HG03575 (cell line): ENCODE measurements around the gene FHAD1.

Experiments
- ATAC-seq: cut with Tn5 transposase; IDR thresholded peaks from one replicate; pipeline ENCODE4 v1.9.1; 2021; ENCODE audit not compliant: unreplicated experiment, insufficient number of reproducible peaks, low FRiP score; ENCODE audit errors: extremely low read depth

Gene FHAD1

DNA sequence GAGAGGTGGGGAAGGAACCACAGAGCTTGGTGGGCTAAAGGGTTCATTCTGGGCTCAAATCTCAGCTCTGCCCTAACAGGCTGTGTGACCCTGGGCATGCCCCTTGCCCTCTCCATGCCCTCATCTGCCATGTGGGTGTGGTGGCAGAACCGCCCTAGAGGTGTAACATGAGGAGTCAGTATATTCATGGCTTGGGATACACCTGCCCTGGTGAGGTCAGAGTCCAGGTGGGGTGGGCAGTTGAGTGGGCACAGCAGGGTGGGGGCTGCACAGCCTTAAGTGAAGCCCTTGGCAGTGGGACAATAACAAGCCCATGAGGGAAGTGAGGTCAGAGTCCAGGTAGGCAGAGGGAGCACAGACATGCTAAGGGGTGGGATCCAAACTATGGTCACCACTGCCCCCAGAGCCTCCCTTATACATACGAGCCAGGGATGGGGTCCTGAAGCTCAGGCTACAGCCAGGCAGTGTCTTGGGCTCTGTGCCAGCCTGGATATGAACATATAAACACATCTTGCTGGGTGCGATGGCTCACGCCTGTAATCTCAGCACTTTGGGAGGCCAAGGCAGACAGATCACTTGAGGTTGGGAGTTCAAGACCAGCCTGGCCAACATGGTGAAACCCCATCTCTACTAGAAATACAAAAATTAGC is 103.7 kb downstream of the FHAD1 start:
- ATAC-seq, result no peak

DNA sequence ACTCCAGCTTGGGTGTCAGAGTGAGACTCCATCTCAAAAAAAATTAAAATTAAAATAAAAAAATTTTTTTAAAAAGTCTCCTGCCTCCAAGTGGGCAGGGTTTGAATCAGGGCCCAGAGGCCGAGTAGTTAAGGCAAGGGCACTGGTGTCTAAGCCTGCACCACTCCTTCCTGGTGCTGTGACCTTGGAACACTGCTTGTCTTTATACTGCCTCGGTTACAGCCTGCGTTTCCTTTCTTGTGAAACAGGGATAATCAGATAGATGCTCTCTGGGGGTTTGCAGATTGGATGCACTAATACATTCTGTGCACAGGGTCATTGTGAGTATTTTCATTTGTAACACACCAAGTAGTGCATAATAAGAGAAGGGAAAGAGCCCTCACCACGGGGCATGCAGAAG is 104.3 kb downstream of the FHAD1 start:
- ATAC-seq, result no peak

DNA sequence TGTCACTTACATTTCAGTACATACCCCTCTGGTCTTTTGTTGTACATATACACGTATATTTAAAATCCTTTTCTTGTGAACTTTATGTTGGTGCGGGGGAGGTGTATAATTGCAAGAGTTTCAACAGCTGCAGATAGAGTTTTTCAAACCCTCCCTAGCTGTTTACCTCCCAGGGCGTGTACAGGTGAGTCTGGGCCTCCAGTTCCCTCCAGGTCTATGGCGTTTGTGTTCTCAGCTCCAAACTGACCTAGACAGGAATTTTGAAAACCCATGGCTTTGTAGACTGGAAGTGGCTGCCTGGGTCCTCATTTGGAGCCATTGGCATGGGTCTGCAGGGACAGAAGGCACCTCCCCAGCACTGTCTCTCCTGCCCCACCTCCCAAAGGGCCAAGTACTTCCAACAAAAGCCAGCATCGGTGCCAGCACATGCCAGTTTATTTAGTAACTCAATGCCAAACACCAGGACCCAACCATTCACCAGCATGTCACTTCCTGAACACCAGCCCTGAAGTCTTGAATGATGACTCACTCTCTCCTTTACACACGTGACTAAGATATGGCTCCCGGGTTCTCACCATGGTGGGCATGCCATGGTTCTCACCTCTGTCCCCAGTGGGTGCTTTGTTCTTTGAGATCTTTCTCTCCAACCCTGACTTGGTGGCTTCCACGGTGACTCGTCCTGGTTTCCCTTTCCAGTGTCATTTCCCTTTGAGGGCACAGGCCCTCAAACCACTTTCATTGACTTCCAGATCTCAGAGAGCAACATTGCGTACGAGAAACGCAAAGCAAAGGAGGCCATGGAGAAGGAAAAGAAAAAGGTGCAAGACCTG is 105.3 kb downstream of the FHAD1 start:
- ATAC-seq, result no peak

DNA sequence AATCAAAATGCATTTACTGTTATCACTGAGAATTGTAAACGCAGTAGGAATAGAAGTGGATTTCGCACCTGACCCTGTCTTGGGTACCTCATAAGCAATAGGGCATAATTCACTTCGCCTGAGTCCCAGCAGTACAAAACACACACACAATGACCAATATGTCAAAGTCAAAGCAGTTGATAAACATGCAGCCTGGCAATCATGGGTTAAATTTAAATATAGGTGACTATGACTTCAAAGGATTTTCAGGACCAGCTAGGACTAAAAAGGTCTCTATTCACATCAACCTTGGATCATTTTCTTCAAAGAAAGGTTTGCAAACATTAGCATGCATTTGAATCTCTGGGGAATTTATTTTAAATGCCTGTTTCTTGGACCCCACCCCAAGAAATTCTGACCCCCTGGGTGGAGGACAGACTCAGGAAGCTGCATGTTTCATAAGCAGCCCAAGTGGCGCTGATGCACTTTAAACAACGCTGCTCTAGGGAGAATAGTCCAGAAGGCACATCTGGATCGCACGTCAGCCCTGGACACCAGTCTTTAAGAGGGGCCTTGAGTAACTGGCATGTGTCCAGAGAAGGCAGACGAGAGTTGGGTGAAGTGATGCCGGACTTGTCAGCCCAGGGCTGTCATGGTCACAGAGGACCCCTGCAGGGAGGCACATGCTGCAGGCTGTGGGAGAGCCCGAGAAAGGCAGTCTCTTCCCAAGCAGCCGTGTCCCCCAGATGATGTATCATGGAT is 107.0 kb downstream of the FHAD1 start:
- no peak for ATAC-seq

DNA sequence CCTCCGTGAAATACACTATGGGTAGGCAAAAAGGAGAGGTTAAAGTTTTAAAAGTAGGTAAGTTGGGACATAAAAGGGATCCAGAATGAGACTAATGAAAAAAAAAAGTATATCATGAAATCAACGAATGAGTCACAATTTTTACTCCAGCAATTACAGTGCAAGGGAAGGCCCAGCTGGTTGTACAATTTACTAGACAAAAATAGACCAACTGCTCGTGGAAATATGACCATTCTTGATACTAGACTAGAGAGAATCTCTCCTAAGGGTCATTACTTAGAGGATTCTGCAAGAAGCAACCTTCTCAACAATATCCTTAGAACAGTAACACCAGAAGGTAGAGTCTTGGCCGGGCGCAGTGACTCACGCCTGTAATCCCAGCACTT is 107.5 kb downstream of the FHAD1 start:
- no peak for ATAC-seq

DNA sequence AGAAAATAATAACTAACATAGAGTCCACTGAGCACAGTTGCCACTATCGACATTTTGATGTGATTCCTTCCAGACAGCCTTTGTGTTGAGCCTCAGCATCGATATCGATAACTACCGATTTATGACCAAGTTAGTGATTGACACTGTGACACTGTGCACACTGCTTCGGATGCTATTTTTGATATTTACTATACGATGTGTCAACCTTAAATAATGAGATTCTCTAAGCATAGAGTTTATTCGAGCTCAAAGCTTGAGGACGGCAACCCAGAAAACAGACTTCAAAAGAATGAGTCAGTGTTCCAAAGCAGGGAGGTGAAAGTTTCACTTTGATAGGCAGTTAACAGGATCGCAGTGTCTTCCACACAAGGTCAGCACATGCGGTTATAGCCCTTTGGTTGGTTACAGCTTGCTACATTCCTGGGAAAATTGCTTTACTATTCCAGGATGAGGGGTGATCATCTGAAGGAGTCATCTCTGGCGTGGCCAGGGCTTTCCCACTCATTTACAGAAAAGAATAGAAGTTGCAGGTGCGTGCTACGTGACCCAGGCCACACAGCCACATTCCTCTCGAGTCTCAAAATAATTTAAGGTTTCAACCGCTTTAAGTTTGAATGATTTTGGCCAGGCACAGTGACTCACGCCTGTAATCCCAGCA is 109.1 kb downstream of the FHAD1 start:
- no peak for ATAC-seq

DNA sequence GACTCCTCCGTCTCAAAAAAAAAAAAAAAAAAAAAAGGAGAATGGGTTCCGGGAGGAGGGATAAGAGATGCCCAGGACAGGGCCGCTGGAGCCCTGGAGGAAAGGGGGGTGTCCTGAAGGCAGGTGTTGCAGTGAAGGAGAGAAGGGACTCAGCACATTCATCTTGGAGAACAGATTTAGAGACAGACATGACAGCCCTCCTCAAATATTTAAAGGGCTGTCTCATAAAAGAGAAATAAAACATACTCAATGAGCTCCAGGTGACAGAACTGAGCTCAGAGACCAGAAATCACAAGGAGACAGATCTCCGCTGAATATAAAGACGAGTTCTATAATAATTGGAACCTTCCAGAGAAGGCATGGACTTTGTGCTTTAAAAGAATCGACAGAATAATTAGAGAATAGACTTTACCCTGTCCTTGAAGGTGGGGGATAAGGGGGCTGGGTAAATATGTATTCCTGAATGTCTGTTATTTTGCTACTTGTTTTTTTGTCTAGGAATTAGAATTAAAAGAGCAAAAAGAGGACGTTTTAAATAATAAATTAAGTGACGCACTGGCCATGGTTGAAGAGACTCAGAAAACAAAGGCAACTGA is 110.7 kb downstream of the FHAD1 start:
- no peak for ATAC-seq

DNA sequence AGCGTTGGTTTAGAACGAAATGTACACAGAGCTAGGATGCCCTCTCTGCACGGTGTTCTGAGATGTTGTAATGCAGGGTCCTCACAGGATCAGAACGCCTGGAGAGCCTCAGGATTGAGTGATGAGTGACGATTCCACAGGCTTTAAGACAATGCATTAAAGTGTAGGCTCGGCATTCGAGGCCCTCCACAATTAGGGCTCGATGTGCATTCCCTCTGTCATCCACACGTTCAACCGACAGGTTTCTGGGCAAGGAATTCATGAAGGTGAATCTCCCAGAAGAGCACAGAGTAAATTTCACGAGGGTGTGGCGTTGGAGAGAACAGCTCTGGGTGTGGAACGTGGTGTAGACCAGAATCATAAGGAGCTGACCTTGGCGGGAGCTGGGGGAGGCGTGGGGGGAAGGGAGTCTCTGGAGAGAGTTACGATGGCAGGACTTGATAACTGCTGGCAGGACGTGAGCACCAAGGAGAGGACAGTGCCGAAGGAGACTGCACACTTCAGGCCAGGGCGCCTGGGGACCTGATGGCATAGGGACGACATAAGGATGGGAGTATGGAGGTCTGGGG is 111.6 kb downstream of the FHAD1 start:
- ATAC-seq, result no peak

DNA sequence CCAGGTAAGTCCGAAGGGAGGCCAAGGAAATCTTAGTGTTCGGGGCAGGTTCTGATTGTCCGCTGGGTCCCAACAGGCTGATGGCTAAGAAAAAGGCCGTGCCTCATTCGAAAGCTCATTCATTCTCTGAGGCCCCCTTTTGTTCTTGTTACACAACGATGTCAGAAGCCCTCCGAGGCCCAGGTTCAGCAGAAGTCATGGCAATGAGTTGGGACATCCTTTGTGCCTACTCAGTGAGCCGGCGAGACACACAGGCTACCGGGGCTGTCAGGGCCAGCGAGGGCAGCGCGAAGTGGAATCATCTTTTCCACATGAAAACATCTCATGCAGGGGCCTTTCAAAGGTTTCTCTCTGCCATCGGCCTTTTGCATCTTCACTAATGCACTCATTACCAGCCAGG is 113.7 kb downstream of the FHAD1 start:
- ATAC-seq, result no peak

DNA sequence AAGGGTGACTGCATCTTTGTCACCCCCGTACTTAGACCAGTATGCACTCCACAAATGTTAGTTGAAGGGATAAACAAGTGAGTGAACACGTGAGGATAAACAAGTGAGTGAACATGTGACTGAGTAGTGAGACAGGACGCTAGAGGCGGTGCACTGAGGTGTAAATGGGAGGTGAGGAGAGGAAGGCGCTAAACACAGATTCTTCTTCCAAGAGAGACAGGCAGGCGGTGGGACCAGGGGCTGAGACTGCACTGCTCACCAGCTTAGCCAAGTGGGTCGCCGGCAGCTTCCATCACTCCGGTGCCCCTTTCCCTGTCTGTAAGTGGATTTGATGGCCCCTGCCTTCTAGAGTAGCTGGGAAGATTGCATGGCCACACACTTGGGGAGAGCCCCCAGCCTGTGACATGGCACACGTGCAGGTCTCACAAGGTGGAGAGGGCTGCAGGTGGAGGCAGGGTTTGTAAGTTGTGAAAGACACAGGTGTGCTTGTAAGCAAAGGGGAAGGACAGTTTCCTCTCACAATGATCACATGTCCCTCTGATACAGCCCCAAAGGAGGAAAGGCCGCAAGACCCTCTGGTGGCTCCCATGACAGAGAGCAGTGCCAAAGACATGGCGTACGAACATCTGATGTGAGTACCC is 115.2 kb downstream of the FHAD1 start:
- no peak for ATAC-seq

DNA sequence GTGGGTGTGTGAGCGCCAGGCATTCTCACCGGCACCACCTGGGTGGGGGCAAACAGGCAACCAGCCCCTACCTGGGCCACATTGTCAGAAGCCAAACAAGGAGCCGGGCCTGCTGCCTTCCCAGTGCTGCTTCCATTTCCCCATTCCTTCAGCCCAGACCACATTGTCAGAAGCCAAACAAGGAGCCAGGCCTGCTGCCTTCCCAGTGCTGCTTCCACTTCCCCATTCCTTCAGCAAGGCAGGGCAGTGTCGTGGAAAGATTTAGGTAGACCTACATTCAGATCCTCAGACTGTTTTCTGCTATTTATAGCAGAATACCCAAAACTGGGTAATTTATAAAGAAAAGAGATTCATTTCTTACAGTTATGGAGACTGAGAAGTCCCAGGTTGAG is 115.7 kb downstream of the FHAD1 start:
- no peak for ATAC-seq

DNA sequence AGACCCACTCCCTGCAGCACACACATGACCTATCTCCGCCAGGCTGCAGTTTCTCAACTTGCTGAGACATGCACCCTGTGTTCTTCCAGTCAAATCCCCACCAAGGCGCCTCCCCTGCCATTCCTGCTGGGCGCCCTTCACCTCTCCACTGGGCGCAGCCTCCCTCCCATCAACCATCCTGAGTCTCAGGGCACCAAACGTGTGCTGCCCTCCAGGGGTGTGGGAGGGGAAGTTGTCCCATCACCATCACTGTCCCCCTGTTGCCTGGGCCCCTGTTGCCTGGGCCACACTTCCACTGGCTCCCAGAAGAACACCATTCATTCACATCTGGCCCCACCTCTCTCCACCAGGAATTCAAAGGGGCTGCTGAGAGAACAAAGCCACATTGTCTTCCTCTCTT is 117.7 kb downstream of the FHAD1 start:
- no peak for ATAC-seq

DNA sequence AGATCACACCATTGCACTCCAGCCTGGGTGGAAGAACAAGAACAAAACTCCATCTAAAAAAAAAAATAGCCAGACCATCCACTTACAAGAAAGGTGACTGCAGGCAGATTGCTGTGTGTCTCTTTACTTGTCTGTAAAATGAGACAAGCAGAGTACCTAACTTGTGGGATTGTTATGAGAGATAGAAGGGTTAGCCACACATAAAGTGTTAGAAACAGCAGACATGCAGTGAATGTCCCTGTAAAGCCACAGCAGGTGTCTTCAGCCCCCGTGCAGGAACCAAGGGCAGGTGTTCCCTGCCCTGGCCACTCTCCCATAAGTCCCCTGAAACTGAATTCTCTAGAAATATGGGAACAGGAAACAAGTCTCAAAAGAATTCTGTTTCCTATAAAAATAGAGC is 121.9 kb downstream of the FHAD1 start:
- no peak for ATAC-seq

DNA sequence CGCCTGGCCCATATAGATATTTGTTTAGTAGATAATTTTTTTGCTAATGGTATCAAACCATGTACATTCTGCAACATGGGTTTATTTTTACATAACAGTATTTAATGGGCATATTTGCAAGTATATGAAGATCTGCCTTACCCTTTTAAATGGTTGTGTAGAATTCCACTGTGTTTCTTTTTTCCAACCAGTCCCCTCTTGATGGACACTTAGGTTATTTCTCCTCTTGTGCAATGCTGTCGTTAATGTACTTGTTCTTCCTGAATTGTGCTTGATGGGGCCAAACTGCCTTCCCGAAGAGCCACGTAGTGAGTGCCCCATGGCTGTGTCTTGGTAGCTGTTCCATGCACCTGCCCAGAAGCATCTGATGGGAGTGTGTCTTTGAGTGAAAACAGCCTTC is 123.2 kb downstream of the FHAD1 start:
- ATAC-seq, result no peak

DNA sequence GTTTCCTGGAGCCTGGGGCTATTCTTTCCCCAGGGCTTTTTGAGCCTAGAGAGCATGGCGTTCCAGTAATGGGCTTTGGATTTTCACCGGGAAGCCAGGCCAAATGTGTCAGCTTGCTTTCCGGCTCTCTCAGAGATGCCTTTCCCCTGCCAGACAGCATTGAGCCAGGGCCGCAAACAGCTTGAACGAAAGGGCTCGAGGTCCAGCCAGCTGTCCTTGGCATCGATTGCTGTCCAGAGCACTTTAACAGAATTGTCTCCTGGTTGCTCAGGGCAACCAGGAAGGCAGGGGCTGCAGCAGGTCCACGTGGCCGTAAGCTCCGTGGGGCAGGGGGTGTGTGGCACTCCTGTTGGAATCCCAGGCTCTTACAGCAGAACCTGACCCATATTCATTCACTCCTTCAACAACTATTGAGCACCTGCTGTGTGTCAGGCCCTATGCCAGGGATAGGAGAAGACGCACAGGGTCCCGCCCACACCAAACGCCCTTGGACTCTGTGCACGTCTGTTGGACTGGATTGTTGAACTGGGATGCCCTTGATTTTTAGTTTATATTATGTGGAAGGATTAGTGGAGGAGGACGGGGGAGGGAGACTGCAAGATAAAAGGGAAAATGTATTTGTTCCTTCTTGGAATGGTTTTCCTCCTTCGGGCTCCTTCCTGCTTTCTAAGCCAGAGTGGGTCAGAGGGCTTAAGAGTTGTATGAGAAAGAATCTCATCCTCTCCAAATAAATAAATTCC is 123.9 kb downstream of the FHAD1 start:
- no peak for ATAC-seq

DNA sequence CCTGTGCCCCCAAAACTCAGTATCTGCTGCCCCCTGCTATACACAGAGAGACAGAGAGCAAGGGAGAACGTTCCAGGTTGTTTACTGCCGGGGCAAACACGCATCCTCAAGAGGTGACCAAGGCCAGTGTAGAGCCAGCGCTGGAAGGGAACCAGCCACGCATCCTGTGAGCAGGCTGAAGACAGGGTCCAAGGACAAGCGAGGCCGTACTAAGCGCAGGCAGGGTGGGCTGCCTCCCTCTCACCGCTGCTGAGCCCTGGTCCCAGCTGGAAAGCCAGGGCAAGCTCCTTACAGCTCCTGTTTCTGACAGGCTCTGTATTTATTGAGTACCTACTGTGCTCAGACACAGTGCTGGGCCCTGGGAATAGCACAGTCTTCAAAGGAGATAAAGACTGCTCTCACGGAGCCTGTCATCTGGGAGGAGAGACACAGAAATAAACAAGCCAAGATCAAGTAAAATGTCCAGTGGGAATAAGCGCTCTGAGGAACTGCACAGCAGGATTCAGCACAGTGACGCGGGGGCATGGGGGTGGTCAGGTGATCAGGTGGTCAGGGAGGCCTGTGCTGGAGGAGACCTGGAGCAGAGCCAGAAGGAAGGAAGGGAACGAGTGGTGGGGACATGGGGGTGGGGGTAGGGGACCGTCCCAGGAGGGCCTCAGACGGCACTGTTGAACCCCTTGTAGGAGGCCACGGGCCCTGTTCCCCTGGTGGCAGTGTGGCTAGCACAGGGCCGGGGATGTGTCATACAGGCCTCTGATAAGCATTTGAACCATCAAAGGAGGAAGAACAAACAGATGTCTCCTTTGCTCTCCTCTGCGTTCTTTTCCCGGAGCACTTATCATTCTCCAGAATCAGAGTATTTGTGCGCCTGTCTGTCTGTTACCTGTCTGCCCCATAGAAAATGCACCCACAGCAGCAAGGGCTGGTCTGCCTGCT is 124.9 kb downstream of the FHAD1 start:
- no peak for ATAC-seq

DNA sequence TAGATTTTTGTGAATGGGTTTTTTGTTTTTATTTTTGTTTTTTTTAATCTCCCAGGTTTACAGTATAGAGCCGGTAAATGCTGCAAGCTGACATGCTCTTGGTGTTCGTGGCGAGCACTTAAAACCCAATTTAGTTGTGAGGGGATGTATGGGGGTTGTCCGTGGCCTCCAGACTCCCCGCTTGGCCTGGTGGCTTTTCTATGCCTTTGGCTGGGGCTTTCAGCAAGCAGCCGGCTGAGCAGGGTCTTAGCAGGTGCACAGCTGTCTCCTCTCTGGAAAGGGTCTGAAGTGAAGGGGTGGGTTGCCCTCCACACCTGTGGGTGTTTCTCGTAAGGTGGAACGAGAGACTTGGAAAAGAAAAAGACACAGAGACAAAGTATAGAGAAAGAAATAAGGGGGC is 131.7 kb downstream of the FHAD1 start:
- ATAC-seq, result no peak
